ENCODE results near the gene PIGU.

PIGU gene

GRCh38 chr20:34574861-34575260, 102.0 kb downstream of the PIGU start:
- no peak for DNase-seq

GRCh38 chr20:34574426-34574825, 102.5 kb downstream of the PIGU start:
- DNase-seq: no peak

DNA sequence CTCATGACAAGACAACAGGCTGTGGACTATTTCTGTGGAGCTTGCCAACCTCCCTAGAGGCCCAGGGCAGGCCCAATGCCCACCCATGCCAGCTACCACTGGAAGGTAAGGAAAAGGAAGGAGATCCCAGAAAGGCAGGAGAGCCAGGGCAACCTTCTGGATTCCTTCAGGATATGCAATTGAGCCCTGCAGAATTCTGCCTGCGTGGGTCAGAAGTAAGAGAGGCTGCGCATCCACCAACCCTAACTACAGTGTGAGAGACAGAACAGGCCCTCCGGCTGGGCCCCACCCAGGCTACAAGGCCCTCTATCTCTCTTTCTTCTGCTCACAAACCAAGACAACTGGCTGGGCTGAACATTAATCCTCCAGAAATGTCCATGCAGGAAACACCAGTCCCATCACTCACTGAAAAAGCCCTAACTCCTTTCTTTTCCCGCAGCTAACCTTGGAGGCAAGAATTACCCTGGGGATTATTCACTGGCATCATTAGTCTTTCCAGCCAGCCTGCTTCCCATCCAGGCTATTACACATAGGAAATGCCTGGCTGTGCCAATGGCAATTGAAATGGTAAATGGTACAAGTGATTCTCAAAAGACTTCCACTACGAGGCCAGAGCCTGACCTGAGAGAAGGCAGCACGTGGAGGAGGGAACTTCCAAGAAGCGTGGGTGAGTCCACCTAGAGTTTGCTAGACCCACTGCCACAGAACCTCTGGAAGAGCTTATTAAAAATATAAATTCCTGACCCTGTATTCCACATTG, 103.2 kb downstream of the PIGU start:
- no peak for DNase-seq

DNA sequence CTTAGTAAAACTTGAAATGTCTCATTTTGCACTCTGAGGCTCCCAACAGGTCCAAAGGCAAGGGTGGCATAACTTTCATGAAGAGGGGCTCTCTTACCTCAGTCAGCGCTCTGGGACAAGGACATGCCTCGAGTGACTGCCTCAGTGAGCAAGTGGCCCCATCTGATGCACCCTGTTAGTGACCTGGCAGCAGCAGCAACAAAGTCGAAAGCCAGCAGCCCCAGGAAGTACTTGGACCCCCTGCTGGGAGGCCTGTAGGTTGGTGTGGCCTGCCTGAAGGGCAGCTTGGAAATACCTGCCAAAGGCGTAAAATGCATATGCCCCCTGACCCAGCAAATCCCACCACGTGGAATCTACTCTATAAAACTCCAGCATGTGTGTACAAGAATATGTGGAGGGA, 105.1 kb downstream of the PIGU start:
- no peak for DNase-seq

DNA sequence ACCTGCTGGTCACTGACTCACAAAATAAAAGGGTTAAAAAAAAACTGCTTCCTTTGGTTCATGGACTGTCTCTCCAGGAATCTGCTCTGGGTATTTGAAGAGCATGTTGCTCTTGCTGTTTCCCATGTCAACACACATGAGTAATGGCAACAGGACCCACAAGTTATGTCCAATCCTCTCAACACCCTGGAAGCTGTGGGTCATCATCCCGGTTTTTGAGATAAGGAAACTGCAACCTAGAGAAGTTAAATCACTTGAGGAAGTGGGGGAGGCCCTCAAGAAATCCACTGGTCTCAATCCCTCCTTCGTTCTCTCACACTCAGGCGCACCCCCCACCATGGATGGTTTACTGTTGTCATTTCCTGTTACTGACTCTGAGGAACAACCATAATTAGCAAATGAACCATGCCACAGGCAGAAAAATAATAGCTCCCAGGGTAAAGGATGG, 106.0 kb downstream of the PIGU start:
- peak; percentile 3 for DNase-seq

GRCh38 chr20:34569598-34569997, 107.3 kb downstream of the PIGU start:
- no peak for DNase-seq

- DNase-seq: peak; percentile 3
These were observed 108.7 kb downstream of the PIGU start for GRCh38 chr20:34567892-34568865.

DNA sequence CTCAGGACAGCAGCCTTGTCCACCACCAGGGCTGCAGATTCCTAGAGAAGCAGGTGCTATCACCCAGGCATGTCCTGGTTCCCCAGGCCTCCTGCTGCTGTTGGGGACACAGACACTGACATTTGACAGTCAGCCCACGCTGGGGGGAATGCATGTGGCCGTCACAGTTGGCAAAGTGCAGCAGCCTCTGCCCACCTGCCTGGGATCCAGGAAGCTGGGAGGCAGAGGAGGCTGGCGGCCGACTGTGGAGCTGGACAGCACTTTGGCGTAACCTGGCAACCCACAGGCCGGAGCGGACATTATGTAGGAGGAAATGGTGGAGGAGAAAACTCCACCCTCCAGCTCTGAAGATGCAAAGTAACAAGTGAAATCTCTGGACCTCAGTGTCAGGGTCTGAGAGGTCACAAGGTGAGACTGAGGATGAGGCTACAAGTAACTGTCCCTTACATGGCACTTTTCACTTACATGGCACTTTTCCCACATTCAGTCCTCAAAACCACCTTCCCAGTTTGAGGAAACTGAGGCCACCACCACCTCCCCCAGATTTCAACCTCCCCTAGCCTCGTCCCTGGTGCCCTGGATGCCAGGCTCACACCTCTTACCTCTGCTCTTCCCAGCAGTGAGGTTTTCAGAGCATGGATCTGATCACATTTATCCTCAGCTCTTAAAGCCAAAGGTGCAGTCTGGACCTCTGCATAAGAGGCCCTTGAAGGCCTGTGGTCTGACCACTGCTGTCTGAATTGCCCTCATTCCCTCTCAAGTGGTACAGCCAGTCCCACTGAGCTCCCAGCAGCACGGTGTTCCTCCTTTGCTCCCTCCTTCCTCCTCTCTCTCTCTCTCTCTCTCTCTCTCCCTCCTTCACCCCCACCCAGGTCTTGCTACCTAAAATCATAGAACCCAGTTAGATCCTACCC, 109.7 kb downstream of the PIGU start:
- DNase-seq: no peak

- DNase-seq: no peak
These were observed 112.1 kb downstream of the PIGU start for GRCh38 chr20:34564833-34565232.

DNA sequence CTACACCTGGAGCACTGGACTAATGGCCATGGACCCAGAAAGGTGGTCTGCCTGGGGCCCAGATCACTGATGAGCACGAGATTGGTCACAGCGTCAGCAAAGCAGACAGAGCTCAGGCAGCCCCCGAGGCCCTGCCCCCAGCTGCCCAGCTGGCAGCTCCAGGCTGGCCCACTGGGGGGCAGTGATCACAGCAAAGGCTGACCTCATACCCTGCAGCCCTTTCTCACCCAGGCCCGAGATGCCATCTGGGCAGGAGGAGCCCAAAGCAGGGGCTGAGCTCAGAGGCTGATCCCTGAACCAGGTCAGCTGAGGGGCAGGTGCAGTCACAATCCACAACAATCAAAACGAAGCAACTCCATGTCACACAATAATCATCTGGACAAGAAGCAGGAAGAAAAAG, 114.3 kb downstream of the PIGU start:
- DNase-seq: no peak

- no peak for DNase-seq
These were observed 115.2 kb downstream of the PIGU start for GRCh38 chr20:34561661-34562060.

- DNase-seq: no peak
These were observed 116.3 kb downstream of the PIGU start for GRCh38 chr20:34560614-34561013.

GRCh38 chr20:34560141-34560523, 116.8 kb downstream of the PIGU start:
- no peak for DNase-seq

- DNase-seq: peak; percentile 24
These were observed 117.4 kb downstream of the PIGU start for GRCh38 chr20:34559311-34560140.

DNA sequence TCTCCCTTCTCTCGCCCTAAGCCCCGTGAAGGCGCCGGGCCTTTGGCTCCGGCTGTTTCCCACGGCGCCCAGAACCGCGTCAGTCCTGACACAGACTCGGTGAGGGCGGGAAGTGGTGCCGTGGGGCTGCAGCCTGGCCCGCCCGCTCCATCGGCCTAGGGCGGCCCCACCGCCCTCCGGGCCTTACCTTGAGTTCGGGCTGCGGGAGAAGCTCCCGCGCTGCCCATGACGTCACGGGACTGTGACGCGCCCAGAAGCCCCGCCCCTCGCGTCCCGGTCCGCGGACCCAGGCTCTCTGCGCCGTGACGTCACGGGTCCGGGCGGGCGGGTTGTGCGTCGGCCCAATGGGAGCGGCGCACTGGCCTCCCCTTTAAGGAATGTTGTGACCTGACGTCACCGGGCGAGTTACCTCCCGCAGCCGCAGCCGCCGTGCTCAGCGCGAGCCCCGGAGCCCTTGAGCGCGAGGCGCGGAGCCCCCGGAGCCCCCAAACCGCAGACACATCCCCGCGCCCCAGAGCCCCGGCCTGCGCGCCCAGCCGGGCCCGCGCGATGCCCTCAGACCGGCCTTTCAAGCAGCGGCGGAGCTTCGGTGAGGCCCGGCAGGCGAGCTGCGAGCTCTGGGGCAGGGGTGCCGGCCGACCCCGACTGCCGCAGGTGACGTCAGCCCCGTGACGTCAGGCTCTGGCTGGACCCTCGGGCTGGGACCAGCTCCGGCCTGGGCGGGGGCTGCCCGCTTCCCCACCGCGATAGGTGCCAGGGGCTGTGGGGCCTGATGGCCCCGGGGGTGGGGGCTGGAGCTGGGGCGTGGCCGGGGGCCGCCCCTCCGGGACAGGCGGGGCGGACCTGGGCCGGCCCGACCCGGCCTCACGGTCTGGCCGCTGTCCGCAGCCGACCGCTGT, 118.3 kb downstream of the PIGU start, which contains the start of gene MAP1LC3A:
MAP1LC3A (plus strand) TSS at position 399 of the 899 bp plus-strand sequence; CDS start at position 550, 151 bp downstream.
- peak; percentile 95 for DNase-seq

- DNase-seq: no peak
These were observed 119.0 kb downstream of the PIGU start for GRCh38 chr20:34557936-34558319.

DNA sequence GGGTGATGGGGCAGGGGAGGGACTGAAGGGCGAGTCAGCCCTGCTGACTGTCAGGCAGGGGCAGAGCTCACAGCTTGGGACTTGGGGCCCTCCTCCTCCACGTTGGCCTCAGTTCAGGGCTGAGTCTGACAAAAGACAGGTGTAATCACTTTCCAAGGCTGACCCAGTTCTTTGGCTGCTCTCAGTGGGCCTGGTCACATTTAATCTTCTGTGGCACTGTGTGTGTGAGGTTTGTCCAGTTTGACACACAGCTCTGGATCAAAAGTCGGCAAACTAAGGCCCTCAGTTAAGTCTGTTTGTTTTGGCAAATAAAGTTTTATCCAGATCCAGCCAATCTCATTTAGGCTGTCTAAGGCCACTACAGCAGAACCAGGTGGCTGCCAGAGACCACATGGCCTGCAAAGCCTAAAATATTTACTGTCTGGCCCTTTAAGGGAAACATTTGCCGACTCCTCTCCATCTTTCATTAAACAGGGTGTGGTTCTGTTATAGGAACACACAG, 123.5 kb downstream of the PIGU start:
- DNase-seq: no peak

DNA sequence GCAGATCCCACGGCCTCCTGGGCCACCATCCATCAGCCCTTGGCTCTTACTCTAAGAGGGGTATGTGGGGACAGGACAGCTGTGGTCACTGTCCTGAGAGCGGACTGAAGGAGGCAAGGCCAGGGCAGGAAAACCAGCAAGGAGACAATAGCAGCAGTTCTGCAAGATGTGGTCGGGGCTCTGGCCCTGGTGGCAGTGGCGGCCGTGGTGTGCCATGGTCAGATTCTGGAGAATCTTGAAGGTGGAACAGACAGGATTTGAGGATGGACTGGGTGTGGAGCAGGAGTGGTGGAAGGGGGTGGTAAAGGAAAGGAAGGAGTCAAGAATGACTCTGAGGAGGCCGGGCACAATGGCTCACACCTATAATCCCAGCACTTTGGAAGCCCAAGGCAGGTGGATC, 124.3 kb downstream of the PIGU start:
- no peak for DNase-seq

DNA sequence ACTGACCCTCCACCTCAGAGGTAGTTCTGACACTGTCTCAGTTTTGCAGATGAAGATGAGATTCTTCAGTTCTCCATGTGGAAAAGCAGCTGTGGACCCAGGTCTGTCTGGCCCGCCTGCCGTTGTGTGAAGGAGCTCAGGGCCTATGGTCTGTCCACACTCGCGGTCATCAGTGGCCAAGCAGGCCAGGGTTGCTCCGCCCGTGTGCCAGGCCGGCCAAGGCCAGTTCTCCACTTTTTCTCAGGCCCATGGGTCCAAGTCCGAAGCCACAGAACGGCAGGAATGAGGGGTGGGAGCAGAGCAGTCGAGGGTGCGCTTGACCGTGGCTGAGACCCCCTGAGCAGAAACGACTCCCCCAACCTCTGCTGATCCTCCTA, 127.0 kb downstream of the PIGU start:
- no peak for DNase-seq

GRCh38 chr20:34549291-34549928, 127.5 kb downstream of the PIGU start:
- DNase-seq: no peak
